HS-27A (cell line): ENCODE measurements around the gene FUCA1.
"Not testable (repeated sequence)": the region's sequence is repeated elsewhere in the genome, so short reads cannot be mapped to it uniquely, and the experiment has no call there.

Source experiments
- DNase-seq: peaks from one replicate; pipeline ENCODE4 v3.0.0-alpha.2; 2012; ENCODE audit warnings: low read depth, missing footprints

FUCA1 gene

GRCh38 chr1:23837908-23838307, 30.2 kb downstream of the FUCA1 start:
- DNase-seq = no peak

- no peak for DNase-seq
These were observed 32.1 kb downstream of the FUCA1 start for GRCh38 chr1:23836037-23836436.

- not testable (repeated sequence) for DNase-seq
These were observed 33.9 kb downstream of the FUCA1 start for GRCh38 chr1:23834156-23834555.

- DNase-seq = no peak
These were observed 40.4 kb downstream of the FUCA1 start for GRCh38 chr1:23827717-23828116.

GRCh38 chr1:23826590-23826989, 41.5 kb downstream of the FUCA1 start:
- DNase-seq = not testable (repeated sequence)

- DNase-seq = no peak
These were observed 42.1 kb downstream of the FUCA1 start for GRCh38 chr1:23825762-23826522.

- DNase-seq = peak; percentile 66
These were observed 42.9 kb downstream of the FUCA1 start, which contains the start of gene HMGCL for GRCh38 chr1:23825076-23825761. Gene HMGCL (minus strand): TSS chr1:23825429. CDS start chr1:23825415, 14 bp downstream.

GRCh38 chr1:23824711-23825075, 43.4 kb downstream of the FUCA1 start:
- no peak for DNase-seq

GRCh38 chr1:23823767-23824166, 44.3 kb downstream of the FUCA1 start:
- no peak for DNase-seq

- no peak for DNase-seq
These were observed 50.5 kb downstream of the FUCA1 start for GRCh38 chr1:23817633-23818032.

- DNase-seq = no peak
These were observed 51.2 kb downstream of the FUCA1 start for GRCh38 chr1:23816906-23817305.

- no peak for DNase-seq
These were observed 51.7 kb downstream of the FUCA1 start for GRCh38 chr1:23816361-23816760.

- no peak for DNase-seq
These were observed 54.1 kb downstream of the FUCA1 start for GRCh38 chr1:23814016-23814415.

GRCh38 chr1:23810818-23811540, 57.1 kb downstream of the FUCA1 start:
- no peak for DNase-seq

- no peak for DNase-seq
These were observed 58.3 kb downstream of the FUCA1 start for GRCh38 chr1:23809751-23810171.

GRCh38 chr1:23807453-23807852, 60.6 kb downstream of the FUCA1 start:
- no peak for DNase-seq

- no peak for DNase-seq
These were observed 61.8 kb downstream of the FUCA1 start for GRCh38 chr1:23806280-23806679.

- DNase-seq = no peak
These were observed 63.1 kb downstream of the FUCA1 start for GRCh38 chr1:23805025-23805424.

GRCh38 chr1:23804183-23804835, 63.8 kb downstream of the FUCA1 start:
- DNase-seq = no peak

- DNase-seq = no peak
These were observed 64.4 kb downstream of the FUCA1 start for GRCh38 chr1:23803674-23804073.

GRCh38 chr1:23802809-23803342, 65.2 kb downstream of the FUCA1 start:
- DNase-seq = not testable (repeated sequence)

GRCh38 chr1:23801876-23802275, 66.2 kb downstream of the FUCA1 start:
- no peak for DNase-seq
